DMS79 (cell line): ENCODE results near the gene TBC1D17.

Source experiments
- DNase-seq: peaks from one replicate; lab custom pipeline; 2025; lab: John Stamatoyannopoulos, UW

The TBC1D17 gene

DNA sequence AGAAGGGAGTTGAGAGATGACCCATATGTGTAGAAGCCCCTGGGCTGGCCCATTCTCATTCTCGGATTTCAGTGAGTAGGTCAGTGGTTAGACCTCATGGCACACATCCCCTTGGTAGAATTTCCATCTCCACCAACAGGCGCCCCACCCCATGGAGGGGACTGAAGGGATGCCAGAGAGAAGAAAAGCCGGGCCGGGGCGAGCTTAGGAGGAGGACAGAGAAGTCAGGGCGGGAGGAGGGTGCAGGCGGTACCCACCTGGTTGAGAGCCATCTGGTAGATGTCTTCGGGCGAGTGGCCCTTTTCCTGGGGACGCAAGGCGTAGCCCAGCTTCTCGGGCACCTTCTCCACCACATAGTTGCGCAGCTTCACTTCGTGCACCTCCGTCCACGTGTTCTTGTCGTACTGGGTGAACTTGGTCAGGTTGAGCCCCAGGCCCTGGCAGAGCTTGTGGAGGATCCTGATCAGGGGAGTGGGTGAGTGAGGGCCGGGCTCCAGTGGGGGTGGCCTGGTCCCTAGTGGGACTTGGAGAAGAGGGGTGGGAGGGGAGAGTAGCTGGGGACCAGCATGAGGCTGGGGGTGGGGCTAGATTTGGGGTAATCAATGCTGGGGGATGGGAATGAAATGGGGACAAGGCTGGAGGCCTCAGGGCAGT is 16.6 kb downstream of the TBC1D17 start:
- DNase-seq: no peak

DNA sequence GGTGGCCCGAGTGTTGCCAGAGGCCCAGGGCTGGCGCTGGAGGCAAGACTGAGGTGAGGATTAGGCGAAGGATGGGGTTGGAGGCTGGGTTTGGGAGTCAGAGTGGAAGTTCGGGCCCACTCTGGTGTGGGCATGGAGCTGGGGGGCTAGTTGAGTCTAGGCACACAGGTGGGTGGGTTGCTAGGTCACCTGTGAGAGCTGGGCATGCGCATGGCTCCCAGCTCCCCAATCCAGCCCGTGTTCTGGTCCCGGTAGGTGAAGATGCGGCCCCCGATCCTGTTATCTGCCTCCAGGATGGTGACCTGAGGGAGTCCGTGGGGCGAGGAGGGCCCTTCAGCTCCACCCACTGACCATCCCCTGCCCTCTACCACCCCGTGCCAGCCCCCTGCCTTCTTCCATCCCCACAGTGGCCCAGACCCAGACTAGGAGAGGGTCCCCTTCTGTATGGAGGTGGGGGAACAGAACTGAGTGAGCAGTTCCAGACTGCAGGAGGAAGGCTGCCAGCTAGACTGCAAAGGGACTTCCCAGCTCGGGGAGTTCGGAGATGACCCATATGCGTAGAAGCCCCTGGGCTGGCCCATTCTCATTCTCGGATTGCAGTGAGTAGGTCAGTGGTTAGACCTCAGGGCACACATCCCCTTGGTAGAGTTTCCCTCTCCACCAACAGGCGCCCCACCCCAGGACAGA is 17.5 kb downstream of the TBC1D17 start:
- DNase-seq: no peak

DNA sequence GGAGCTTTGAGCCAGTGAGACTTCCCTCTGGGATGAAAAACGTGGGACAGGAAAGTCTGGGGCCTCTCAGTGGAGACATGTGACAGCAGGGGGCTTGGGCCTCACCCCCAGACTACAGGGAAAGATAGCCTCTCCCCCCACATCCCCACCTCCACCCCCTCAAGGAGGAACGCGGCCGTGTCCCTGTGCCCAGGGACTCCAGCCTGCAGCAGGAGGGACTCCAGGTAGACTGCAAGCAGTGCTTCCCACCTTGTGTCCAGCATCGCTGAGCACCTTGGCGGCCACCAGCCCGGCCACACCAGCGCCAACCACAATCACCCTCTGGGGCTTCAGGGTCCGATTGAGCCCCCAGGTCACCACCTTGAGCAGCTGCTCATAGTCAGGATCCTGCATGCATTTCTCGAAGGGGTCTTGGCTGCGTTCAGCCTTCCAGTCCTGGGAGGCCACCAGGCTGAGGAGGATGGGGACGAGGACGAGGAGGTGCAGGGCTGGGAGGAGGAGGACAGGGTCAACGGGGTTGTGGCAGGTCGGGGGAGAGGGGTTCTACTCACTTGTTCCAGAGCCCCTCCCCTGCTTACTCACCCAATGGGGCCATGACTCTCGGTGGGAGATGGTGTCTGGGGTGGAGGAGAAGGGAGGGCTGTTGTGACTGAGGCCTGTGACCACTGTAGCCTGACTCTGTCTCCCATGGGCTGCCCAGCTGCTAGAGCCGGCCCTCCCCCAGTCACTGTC is 18.2 kb downstream of the TBC1D17 start:
- DNase-seq: no peak

DNA sequence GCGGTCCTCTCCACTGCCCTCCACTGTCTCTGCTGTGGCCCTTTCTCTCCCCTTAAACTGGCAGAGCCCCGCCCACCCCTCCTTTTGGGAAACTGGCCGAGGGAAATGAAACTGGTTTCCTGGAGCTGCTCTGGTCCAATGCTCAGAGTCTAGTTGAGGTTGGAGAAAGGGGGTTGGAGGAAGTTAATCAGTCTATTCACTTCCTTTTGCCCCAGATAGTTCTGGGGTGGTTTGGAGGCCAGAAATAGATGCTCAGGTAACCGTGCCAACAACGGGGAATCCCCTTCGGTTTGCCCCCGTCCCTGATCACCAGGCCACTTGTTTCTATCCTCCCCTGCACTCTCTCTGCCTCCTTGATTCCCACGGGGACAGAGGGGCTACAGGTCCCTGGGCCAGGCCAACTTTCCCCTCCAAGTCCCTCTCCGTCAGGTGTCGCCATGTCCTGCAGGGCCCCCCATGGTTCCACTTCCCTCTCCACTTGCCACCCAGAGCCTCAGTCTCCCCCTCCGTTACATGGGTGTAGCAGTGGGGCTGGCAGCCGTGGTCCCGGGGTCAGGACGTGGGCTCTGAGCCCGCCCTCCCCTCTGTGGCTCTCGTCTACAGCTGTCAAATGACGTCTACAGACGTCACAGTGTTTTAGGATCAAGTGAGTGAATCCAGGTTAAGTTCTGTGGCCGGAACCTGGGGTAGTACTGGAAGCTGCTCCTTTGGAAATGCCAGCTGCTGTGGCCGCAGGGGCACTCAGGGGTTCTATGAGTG is 19.5 kb downstream of the TBC1D17 start, which contains the start of gene IL4I1:
TSS of gene IL4I1 (minus strand) at position 25 of the 759 bp plus-strand sequence. CDS start 727 bp downstream, outside the sequence.
- no peak for DNase-seq

DNA sequence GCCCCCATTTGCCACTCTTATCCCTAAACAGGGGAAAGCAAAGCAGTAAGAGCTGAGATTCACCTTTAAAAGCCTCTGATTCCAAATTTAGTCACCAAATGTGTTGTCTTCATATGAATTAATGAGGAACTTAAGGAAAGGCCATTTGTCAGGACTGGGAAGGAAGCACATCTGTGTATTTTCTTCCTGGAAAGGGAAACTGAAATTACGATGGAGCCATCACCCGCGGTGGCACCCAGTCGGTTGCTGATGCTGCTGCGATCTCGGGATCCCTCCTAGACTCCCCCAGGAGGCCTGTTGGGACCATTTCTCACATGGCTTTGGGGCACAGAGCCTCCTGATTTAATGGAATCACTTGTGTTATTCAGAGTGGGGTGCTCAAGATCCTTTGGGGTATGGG is 26.6 kb downstream of the TBC1D17 start:
- no peak for DNase-seq

DNA sequence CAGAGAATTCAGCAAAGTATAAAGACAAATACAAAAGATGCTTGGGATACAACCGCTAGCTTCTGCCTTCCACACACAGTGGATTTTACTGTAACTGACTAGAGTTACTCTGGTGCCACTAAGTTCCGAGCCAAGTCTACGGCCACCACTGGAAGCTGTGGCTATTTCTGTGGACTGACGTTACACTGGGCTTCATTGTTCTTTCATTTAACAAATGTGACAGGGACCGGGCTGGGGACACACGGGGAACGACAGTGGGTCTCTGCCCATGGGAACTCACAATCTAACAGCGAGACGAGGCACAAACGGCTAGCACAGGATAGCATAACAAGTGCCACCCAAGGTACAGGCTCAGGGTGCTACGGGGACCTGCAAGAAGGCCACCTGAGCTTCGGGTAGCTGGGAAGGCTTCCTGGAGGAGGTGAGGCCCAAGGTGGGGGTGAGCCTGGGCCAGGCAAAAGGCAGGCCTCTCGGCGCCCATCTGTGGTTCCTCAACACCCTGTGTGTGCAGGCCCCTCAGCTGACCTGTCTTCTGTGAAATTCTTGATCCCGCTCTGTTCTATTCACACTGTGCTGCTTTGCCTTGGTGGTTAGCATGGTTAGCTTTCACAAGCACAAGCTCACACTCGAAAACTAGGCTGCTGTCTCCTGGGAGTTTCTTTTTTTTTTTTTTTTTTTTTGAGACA is 29.5 kb downstream of the TBC1D17 start:
- no peak for DNase-seq

DNA sequence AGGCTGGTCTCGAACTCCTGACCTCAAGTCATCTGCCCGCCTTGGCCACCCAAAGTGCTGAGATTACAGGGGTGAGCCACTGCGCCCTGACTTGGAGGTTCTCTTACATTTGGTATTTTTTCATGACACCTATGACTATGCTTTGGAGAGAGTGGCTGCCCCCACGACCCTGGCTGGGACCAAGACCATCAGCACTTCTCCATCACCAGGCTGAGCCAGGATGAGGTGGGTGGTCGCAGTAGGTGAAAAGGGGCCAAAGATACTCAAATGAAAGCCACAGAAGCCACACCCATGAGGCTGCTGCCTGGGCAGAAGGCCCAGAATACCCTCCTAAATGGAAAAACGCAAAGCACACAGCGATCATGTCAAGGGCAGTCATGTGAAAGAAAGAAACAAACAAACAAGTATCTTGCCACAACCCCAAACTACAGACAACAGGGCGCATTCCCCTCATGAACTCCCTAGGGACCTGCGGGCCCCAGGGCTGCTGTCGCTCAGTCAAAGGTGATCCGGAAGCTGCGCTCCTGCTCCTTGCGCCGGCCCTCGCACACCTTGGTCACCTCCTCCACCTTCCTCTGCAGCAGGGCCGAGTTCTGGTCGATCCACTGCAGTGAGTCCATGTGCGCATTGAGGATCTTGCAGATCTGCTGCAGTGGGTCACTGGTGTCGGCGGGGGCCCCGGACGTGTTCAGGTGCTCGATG is 30.4 kb downstream of the TBC1D17 start:
- DNase-seq: no peak

DNA sequence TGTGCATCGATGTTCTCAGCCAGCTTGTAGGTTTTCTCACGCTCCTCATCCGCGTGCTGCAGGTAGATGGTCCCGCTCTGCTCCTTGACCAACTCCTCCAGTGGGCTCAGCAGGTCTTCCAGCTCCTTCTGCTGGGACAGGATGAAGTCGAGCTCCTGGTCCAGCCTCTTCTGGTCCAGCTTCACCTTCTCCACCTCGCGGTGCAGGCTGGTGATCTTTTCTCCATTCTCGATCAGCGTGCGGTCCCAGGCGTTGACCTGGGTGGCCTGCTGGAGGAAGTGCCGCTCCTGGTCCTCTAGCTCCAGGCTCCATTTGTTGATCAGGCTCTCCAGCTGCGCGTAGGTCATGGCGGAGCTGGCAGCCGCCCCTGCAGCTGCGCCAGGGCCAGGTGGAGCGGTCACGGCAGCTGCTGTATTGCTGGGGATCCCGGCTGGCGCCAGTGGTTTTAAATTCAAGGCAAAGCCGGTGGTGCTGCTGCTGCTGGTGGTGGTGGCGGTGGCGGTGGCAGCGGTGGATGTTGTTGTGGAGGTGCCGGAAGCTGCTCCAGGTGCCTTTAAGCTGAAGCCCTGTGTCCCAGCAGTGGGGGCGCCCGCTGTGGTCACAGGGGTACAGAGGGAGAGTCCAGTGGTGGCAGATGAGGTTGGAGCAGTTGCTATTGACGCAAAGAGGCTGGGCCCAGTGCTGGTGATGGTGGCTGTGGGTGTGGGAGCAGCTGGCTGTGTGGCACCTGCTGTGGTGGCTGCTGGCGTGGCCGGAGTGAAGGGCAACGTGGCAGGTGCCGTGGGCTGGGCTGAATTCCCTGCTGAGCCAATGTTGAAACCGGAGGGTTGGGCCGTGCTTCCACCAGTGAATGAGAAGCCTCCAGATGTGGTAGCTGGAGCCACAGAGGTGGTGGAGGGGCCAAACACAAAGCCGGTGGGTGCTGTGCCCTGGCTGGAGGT is 31.2 kb downstream of the TBC1D17 start:
- no peak for DNase-seq

DNA sequence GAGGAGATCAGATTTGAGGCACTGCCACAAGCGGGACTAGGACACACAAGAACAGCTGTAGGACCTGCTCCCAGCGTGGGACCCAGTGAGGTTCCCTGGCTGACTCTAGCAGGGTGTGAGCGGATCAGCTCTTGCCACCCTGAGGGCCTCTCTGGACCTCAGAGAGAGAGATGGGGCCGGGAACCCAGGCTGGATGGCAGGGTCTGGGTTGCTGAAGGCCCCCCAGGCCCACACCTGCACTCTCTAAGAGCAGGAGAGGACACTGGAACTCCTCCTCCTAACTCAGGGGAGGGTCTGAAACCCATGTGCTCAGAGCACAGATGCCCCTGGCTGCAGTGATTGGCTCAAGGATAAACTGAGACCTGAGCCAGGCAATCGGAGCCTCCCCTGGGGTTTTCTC is 32.7 kb downstream of the TBC1D17 start:
- no peak for DNase-seq

DNA sequence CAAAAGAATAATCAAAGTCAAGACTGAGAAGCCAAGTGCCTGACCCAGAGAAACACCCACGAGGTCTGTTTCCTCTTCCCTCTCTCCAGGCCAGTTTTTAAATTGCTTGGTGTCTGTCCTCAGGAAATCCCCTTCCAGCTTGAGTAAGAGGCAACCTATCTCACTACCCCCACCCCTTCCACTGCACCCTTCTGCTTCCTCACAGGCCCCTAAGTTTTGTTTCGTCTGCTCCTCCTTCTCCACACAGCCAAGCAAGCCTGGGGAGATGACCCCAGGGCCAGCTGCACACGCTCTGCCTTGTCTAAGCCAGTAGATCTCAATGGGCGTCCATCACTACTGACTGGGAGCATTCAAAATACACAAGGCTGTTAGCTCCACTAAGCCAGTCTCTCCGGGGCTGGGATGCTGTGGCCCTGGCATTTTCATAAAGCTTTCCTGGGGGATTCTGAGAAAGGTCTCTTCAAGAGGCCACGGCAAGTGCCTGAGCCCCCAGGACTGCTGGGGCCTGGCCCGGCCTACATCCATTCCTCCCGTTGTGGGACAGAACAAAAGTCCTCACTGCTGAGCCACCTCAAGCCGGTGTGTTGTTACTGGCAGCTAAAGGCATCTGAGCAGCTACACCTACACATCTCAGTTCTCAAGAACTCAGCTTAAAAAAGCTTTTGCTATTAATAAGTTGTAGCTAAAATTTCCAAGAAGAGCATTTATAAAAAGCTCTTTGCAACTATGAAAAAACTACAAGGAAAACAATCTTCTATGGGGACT is 34.1 kb downstream of the TBC1D17 start:
- DNase-seq: no peak

DNA sequence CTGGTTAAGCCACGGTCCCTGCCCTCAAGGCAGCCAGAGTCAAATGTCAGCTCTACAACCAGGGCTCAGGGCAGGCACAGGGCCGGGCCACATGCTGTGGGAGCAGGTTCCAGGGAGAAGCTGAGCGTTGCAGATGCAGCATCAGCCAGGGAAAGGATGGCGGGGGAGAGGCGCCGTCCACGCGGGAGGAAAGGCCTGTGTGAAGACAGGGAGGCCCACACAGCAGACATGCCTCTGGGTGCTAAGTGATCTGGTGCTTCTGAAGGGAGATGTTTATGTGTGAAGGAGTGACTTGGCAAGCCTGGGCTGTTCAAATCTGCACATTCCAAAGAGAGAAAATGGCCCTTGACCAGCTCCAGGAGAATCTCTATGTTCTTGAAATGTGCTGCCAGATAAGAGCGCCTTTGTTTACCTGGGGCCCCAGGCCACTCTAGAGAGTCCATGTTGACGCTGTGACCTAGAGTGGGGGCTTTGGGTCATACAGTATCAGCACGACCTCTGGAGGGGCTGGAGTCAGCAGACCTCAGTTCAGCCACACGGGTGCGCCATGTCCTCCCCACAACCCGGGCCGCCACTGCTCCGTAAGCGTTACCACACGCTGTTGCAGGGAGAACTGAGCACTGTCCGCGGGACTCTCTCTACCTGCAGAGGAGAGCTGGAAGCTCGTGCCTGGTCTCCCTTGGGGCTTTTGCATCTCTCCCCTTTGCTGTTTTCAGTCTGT is 35.6 kb downstream of the TBC1D17 start:
- no peak for DNase-seq

DNA sequence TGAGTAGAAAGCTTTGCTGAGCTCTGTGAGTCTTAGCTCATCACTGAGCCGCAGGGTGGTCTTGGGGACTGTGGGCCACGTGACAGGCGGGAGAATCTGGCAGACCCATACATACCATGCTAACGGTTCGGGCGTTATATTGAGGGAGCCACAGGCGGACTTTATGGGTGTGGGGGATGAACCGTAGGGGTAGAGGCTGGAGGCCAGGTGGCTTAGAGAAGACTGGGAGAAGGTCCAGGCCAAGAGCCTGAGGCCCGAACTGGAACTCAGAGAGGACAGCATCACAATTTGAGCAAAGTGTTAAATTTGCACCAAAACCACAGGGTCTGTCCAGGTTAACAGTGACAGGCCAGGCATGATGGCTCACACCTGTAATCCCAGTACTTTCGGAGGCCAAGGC is 36.2 kb downstream of the TBC1D17 start:
- no peak for DNase-seq

DNA sequence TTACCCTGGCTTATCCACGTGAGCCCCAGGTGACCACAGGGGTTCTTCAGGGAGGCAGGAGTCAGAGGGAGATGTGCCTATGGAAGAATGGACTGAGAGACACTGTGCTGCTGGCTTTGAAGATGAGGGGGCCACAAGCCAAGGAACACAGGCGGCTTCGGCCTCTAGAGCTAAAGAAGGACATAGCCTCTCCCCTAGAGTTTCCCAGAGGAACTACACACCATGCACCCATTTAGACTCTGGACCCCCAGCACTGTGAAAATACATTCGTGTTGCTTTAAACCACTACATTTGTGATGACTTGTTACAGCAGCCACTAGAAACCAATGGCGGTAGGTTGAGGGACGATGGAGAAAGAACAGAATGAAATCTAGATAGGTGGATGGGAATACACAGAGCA is 37.8 kb downstream of the TBC1D17 start:
- DNase-seq: no peak

DNA sequence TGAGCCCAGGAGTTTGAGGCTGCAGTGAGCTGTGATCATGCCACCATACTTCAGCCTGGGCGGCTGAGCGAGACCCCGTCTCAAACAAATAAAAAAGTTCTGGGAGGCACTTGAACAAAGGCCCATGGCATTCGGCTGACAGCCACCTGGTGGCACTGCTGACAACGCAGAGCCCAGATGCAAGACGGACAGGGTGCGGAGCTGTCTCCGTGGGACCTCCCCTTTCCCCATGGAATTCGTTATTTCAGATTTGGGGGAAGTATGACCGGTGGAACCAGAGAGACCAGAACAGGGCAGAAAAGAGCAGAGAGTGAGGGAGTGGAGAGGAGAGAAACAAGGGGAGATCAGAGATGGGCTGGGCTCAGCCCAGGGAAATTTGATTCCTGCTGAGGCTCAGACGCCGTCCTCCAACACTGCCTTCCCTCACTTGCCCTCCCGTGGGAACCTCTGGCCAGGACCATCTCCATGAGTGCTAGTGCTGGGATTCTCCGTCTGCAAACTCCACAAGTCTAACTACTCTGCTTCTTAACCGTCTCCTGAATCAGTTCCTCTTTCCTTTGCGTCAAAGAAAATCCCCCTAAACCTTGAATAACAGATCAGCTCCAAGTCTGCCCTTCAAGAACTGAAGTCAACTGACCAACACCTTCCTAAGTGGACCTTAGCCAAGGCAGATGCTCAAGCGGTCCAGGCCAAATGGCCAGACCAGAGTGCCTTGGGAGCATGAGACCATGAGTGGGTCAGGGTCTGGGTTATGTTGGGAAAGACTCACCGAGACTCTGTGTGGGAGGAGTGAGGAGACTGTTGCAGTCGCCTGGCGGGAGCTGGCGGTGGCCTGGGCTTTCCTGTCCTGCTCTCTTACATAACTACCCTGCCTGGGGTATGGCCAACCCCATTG is 39.6 kb downstream of the TBC1D17 start:
- DNase-seq: no peak

DNA sequence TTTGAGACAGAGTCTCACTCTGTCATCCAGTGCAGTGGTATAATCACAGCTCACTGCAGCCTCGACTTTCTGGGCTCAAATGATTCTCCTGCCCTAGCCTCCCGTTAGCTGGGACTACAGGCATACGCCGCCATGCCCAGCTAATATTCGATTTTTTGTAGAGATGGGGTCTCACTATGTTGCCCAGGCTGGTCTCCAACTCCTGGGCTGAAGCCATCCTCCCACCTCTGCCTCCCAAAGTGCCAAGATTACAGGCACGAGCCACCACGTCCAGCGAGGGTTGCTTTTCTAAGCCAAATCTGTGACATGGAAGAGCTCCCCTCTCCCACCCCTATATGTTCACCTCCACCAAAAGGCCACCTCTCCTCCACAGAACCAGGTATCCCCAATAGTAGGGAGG is 40.6 kb downstream of the TBC1D17 start:
- DNase-seq: no peak

DNA sequence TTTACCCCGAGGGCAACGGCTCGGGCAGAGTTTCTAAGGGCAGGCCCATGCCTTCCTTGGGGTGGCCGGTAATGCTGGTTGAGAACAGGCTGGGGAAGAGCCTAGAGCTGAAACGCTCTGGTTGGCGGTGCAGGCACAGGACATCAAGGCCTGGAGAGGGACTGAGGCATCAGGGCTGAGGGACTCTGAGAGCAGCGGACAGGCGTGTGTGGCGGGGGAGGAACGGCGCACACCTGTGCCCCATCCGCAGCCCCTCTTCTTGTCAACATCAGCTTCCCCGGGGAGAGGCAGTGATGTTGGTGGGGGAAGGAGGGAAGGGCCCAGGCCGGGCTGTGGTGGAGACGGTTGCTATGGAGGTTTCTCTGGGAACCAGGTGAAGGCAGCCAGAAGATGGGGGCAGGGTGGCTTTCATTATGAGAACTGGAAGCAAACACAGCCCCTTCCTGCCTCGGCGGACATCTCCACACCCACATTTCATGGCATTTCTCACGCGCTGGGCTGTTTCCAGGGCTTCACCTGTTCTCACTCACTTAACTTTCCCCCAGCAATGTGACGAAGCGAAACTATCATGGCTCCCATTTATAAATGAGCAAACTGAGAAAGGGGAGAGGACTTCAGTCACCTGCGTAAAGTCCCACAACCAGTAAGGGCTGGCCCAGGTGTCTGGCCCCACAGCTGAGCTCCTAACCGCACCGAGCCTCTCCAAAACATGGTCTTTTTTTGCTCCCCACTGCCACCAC is 43.3 kb downstream of the TBC1D17 start:
- no peak for DNase-seq
